Measurements from ENCODE around the gene CSH1. TPM values are rescaled to one million over a fixed set of nuclear protein-coding genes. Genes with fewer than 3 reads are reported as not detected.
"Not testable (repeated sequence)": the region's sequence is repeated elsewhere in the genome, so short reads cannot be mapped to it uniquely, and the experiment has no call there.

Gene CSH1
- polyA plus RNA-seq, 2 of the 4 experiments (the other 2 are of a cell fraction) = not detected

DNA sequence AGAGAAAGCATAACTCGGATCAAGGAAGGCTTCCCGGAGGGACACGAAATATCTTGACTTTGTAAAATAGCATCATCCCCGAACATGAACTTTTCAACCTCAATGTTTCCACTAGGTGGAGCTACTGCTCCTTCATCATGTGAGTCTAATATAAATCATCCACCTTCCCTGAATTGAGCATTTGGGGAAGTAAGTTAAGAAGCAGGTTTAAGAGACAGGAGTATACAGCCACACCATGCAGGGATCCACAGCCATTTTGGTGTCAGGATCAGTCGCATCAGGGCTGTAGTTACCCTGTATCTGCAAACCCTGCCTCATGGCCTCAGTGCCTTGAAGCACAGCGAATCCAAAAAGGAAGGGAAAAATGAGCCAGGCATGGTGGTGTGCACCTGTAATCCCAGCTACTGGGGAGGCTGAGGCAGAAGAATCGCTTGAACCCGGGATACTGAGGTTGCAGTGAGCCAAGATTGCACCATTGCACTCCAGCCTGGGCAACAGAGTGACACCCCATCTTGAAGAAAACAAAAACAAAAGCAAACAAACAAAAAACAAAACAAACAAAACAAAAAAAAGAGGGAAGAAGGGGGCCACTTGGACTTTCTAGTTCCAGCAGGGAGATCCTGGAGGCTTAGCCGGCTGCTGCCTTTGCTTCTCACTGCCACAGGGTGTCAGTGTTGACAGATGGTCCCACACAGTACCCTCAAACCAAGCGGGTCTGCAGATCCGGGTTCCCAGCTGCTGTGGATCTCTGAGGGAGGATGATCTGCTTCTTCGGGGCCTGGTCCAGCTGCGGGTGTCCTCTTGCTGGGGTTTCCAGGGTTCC, 7.1 kb downstream of the CSH1 start:
- H3K9me3 ChIP-seq, POLR2A ChIA-PET, H3K27ac ChIP-seq, H3K4me3 ChIP-seq, H3K4me1 ChIP-seq: not testable (repeated sequence)
- peak in 1 of 2 experiments; percentile 42 for DNase-seq (ENCODE audit: low read depth in 1 of 2, low spot score in 1 of 2)
- ATAC-seq = peak; percentile 86 to 93
- WGBS (ENCODE audit: missing lambda C conversion rate) = 11% methylated on average over 13 of the region's 13 CpGs
- peak; percentile 79 for FAIRE-seq
- TF ChIP-seq, protein P1, sequence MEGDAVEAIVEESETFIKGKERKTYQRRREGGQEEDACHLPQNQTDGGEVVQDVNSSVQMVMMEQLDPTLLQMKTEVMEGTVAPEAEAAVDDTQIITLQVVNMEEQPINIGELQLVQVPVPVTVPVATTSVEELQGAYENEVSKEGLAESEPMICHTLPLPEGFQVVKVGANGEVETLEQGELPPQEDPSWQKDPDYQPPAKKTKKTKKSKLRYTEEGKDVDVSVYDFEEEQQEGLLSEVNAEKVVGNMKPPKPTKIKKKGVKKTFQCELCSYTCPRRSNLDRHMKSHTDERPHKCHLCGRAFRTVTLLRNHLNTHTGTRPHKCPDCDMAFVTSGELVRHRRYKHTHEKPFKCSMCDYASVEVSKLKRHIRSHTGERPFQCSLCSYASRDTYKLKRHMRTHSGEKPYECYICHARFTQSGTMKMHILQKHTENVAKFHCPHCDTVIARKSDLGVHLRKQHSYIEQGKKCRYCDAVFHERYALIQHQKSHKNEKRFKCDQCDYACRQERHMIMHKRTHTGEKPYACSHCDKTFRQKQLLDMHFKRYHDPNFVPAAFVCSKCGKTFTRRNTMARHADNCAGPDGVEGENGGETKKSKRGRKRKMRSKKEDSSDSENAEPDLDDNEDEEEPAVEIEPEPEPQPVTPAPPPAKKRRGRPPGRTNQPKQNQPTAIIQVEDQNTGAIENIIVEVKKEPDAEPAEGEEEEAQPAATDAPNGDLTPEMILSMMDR (IDR thresholded peaks at IDR 0.05) = peak; percentile 51
- peak; percentile 19 to 21; a peak in 2 of 5 replicates for TF ChIP-seq RAD21 (conservative IDR thresholded peaks at IDR 0.05 in 1 of 2, IDR thresholded peaks at IDR 0.05 in 1 of 2)
- CTCF ChIA-PET = interaction anchor here (0.6 to 6.9 kb wide), 32 partner anchors 9 to 539 kb away, joined by 3 to 80 read pairs (median 5); partner anchors contain the start of genes CSHL1, GH1, GH2 and TEX2
- 0 out of 3 replicates have a peak overlapping the region, but pooled peaks have one; percentile 32 for H3K4me2 ChIP-seq

DNA sequence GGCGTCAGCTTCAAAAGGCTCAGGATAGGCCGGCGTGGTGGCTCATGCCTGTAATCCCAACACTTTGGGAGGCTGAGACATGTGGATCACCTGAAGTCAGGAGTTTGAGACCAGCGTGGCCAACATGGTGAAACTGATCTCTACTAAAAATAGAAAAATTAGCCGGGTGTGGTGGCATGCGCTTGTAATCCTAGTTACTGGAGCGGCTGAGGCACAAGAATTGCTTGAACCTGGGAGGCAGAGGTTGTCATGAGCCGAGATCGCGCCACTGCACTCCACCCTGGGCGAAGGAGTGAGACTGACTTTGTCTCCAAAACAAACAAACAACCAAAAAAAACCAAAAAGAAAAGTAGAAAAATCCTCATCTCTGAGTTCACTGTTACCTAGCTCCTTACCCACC, 11.3 kb downstream of the CSH1 start:
- ATAC-seq; DNase-seq (ENCODE audit: low read depth in 1 of 2, low spot score in 1 of 2); H3K9me3 ChIP-seq; H3K4me2 ChIP-seq; H3K27ac ChIP-seq; FAIRE-seq; H3K4me1 ChIP-seq; H3K4me3 ChIP-seq; POLR2A ChIA-PET: not testable (repeated sequence)
- CTCF ChIA-PET = interaction anchor here (0.7 to 1.4 kb wide), 4 partner anchors 18 to 141 kb away, joined by 3 to 4 read pairs (median 3); no protein-coding TSS in a partner anchor
- 76% methylated on average over 11 of the region's 11 CpGs for WGBS (ENCODE audit: missing lambda C conversion rate)

DNA sequence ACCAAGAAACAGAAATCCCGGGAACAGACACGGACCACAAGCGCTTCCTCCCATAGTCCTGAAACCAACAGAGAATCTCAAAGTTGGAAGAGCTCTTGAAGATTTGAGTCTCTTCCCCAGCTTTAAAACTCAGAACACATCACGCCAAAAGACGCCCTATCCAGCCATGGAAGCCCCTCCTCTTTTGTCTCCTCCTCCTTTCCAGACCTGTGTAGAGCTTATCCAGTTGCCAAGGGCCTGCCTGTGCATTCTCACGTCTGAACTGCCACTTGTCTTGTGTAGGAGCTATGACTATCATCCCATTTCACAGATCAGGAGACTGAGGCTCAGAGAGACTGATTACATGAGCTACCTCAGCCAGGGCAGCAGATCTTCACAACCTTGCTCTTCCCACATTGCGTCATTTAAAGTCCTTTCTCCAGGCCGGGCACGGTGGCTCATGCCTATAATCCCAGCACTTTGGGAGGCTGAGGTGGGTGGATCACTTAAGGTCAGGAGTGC, 13.7 kb downstream of the CSH1 start:
- not testable (repeated sequence) for FAIRE-seq, H3K4me3 ChIP-seq, H3K9me3 ChIP-seq, H3K27ac ChIP-seq, H3K4me1 ChIP-seq
- DNase-seq (ENCODE audit: low read depth in 1 of 2, low spot score in 1 of 2) (peak in 1 of 2 experiments; percentile 21), ATAC-seq (peak in 1 of 2 experiments; percentile 41; a peak in 3 of 6 replicates)
- POLR2A ChIA-PET = interaction anchor here (0.6 kb wide), 1 partner anchor 631 kb away, joined by 3 read pairs; no protein-coding TSS in a partner anchor
- H3K4me2 ChIP-seq = peak overlapping the region; percentile 37; the same call in 1 of the 3 replicates
- CTCF ChIA-PET = interaction anchor here (0.6 to 4.4 kb wide), 17 partner anchors 14 to 537 kb away, joined by 3 to 56 read pairs (median 3); partner anchors contain the start of gene GH1
- 0 out of 5 replicates have a peak, but pooled peaks of 1 of the 2 experiments have one; percentile 4 for TF ChIP-seq RAD21 (conservative IDR thresholded peaks at IDR 0.05 in 1 of 2, IDR thresholded peaks at IDR 0.05 in 1 of 2)
- 54% methylated on average over 9 of the region's 9 CpGs for WGBS (ENCODE audit: missing lambda C conversion rate)

- DNase-seq (ENCODE audit: low read depth in 1 of 2, low spot score in 1 of 2) = peak; percentile 65 to 91
- ChIA-PET POLR2A (no interaction called here), CTCF (interaction anchor here (0.6 to 4.4 kb wide), 22 partner anchors 8 to 577 kb away, joined by 3 to 56 read pairs (median 4); partner anchors contain the start of gene GH1)
- 35% methylated on average over 11 of the region's 15 CpGs for WGBS (ENCODE audit: missing lambda C conversion rate)
- H3K27ac ChIP-seq = no peak within 1 kb of the TSS
- H3K9me3 ChIP-seq = no peaks in the 10 kb centered on the region
- no peak for FAIRE-seq
- no peaks in the 10 kb centered on the region for H3K4me1 ChIP-seq
- H3K4me3 ChIP-seq = no peak within 1 kb of the TSS
- peak; percentile 69 to 93; a peak in 5 of 6 replicates for ATAC-seq
- H3K4me2 ChIP-seq = peak within 1 kb of the TSS; percentile 37; the same call in 1 of the 3 replicates
- TF ChIP-seq SMC3 (IDR thresholded peaks at IDR 0.05) (0 out of 3 replicates have a peak, but pooled peaks have one; percentile 13), RAD21 (conservative IDR thresholded peaks at IDR 0.05 in 1 of 2, IDR thresholded peaks at IDR 0.05 in 1 of 2) (0 out of 5 replicates have a peak, but pooled peaks of 1 of the 2 experiments have one; percentile 20), ZSCAN20 (CRISPR knock-in tag; IDR thresholded peaks at IDR 0.05) (no peak)
- TF ChIP-seq, protein P1 (IDR thresholded peaks at IDR 0.05) = peak; percentile 36; the same call in 2 of the 3 replicates
- TF ChIP-seq, protein P2, sequence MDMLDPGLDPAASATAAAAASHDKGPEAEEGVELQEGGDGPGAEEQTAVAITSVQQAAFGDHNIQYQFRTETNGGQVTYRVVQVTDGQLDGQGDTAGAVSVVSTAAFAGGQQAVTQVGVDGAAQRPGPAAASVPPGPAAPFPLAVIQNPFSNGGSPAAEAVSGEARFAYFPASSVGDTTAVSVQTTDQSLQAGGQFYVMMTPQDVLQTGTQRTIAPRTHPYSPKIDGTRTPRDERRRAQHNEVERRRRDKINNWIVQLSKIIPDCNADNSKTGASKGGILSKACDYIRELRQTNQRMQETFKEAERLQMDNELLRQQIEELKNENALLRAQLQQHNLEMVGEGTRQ (IDR thresholded peaks at IDR 0.05) = 0 out of 2 replicates have a peak, but pooled peaks have one; percentile 26
These were observed 14.3 kb downstream of the CSH1 start, which contains the start of gene GH2 for GRCh38 chr17:63881935-63882601. TSS of gene GH2 (minus strand) at chr17:63881944. CDS start at chr17:63881801, 143 bp downstream.

DNA sequence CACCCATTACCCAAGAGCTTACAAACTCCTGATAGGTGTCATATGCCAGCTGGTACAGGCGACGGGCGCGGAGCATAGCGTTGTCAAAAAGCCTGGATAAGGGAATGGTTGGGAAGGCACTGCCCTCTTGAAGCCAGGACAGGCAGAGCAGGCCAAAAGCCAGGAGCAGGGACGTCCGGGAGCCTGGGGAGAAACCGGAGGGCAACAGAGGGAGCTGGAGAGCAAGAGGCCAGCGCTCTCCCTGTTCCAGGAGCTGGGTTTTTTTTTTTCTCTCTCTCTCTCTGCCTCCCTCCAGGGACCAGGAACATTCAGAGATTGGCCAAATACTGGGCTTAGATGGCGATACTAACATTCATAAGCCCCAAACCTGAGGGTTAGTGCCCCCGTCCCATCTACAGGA, 15.0 kb downstream of the CSH1 start:
- peak; percentile 63 to 71 for ATAC-seq
- CTCF ChIA-PET = interaction anchor here (0.6 to 4.4 kb wide), 18 partner anchors 9 to 578 kb away, joined by 3 to 56 read pairs (median 4); partner anchors contain the start of genes CSHL1 and GH1

More for the DNA sequence above, 15.0 kb downstream of the CSH1 start:
- WGBS (ENCODE audit: missing lambda C conversion rate) = 62% methylated on average over 11 of the region's 11 CpGs
- H3K4me2 ChIP-seq, H3K9me3 ChIP-seq, H3K4me3 ChIP-seq, POLR2A ChIA-PET, H3K4me1 ChIP-seq, FAIRE-seq, H3K27ac ChIP-seq: not testable (repeated sequence)
- DNase-seq (ENCODE audit: low read depth in 1 of 2, low spot score in 1 of 2) = peak in 1 of 2 experiments; percentile 43

All from A549 (cell line).